HepG2 (cell line): ENCODE data around the gene FNBP1L. TPM values are rescaled to one million over a fixed set of nuclear protein-coding genes. Genes with fewer than 3 reads are reported as not detected.

Experiments
- ATAD3A ChIP-seq: sonication (generic); formaldehyde crosslinking; IDR thresholded peaks from 2 replicates; pipeline ENCODE4 v1.4.0; 2020; ENCODE audit warnings: missing genetic modification reagents
- EP300 ChIP-seq, 3 experiments: sonication (generic) in 1 of 3; formaldehyde crosslinking in 1 of 3; IDR thresholded peaks; 2 replicates each; pipeline versions ENCODE4 v1.5.1 to v1.6.1; 2011 to 2020; ENCODE audit warnings: low read depth in 2 of 3, low read length in 2 of 3, borderline replicate concordance in 1 of 3, improper control_type of control experiment in 1 of 3, mild to moderate bottlenecking in 1 of 3, missing genetic modification reagents in 1 of 3, moderate library complexity in 1 of 3
- ERF ChIP-seq: IDR thresholded peaks from 2 replicates; pipeline ENCODE4 v1.6.1; 2018; ENCODE audit warnings: missing biosample characterization, missing genetic modification reagents
- FOXO1 ChIP-seq: sonication (generic); formaldehyde crosslinking; IDR thresholded peaks from 2 replicates; pipeline ENCODE4 v1.4.0; 2020; ENCODE audit warnings: missing genetic modification reagents
- FOXP1 ChIP-seq, 2 experiments: fragments of 450-650 bp in 1 of 2; IDR thresholded peaks; 2 replicates each; pipeline ENCODE4 v1.6.1; 2017 to 2018; ENCODE audit warnings: antibody characterized with exemption in 1 of 2
- GATAD2A ChIP-seq: IDR thresholded peaks from 2 replicates; pipeline ENCODE4 v1.6.1; 2016
- GFI1 ChIP-seq: sonication (generic); formaldehyde crosslinking; IDR thresholded peaks from 2 replicates; pipeline ENCODE4 v1.5.0; 2020; ENCODE audit warnings: missing genetic modification reagents, mild to moderate bottlenecking, borderline replicate concordance
- MAFF ChIP-seq: IDR thresholded peaks from 2 replicates; pipeline ENCODE4 v1.6.1; 2011; ENCODE audit warnings: low read depth, low read length, improper control_type of control experiment
- MIER2 ChIP-seq: IDR thresholded peaks from 2 replicates; pipeline ENCODE4 v1.6.1; 2016; ENCODE audit warnings: missing biosample characterization, missing genetic modification reagents
- MIER3 ChIP-seq: IDR thresholded peaks from 2 replicates; pipeline ENCODE4 v1.6.1; 2016; ENCODE audit warnings: missing compliant biosample characterization, borderline replicate concordance
- MXD3 ChIP-seq: IDR thresholded peaks from 2 replicates; pipeline ENCODE4 v1.6.1; 2016; ENCODE audit warnings: mild to moderate bottlenecking, missing biosample characterization, missing genetic modification reagents
- PAWR ChIP-seq: sonication (generic); formaldehyde crosslinking; IDR thresholded peaks from 2 replicates; pipeline ENCODE4 v1.4.0; 2020; ENCODE audit warnings: missing genetic modification reagents, mild to moderate bottlenecking, borderline replicate concordance
- SIN3B ChIP-seq: fragments of 150-350 bp; IDR thresholded peaks from 2 replicates; pipeline ENCODE4 v1.6.1; 2014; ENCODE audit warnings: low read length
- SOX5 ChIP-seq: IDR thresholded peaks from 2 replicates; pipeline ENCODE4 v1.6.1; 2016; ENCODE audit warnings: borderline replicate concordance
- ZNF180 ChIP-seq: sonication (generic); formaldehyde crosslinking; IDR thresholded peaks from 2 replicates; pipeline ENCODE4 v1.4.0; 2020; ENCODE audit warnings: low read depth, missing genetic modification reagents, borderline replicate concordance
- ZNF263 ChIP-seq: sonication (generic); formaldehyde crosslinking; IDR thresholded peaks from 2 replicates; pipeline ENCODE4 v1.4.0; 2020; ENCODE audit warnings: missing genetic modification reagents
- ZNF292 ChIP-seq: sonication (generic); formaldehyde crosslinking; IDR thresholded peaks from 2 replicates; pipeline ENCODE4 v1.8.1; 2022; ENCODE audit warnings: mild to moderate bottlenecking, low read depth, missing genetic modification reagents, borderline replicate concordance
- ZNF343 ChIP-seq: sonication (generic); formaldehyde crosslinking; IDR thresholded peaks from 2 replicates; pipeline ENCODE4 v1.4.0; 2020; ENCODE audit warnings: mild to moderate bottlenecking, missing genetic modification reagents
- ZSCAN20 ChIP-seq: sonication (generic); formaldehyde crosslinking; IDR thresholded peaks from 2 replicates; pipeline ENCODE4 v1.4.0; 2020; ENCODE audit warnings: missing genetic modification reagents, mild to moderate bottlenecking, borderline replicate concordance
- polyA plus RNA-seq, 8 experiments: library from polyadenylated mRNA; depleted of rRNA in 3 of 8; stranded (reverse) in 7 of 8; unstranded in 1 of 8; fragments of >200 nt; fragmentation: Illumina TruSeq in 4 of 8; extraction: Trizol in 4 of 8; gene quantifications; 2 replicates each; pipeline versions ENCODE4 v1.2.1 to v1.2.3, GENCODE V29; 2011 to 2016; ENCODE audit warnings: low read depth in 4 of 8, missing spikeins in 1 of 8, mixed read lengths in 1 of 8; ENCODE audit not compliant: insufficient read depth in 1 of 8
- total RNA-seq, 5 experiments: library from RNA; depleted of rRNA; stranded (reverse); fragments of >200 nt; fragmentation: Illumina TruSeq; extraction: Trizol; gene quantifications; 2 replicates each; pipeline ENCODE4 v1.2.3, GENCODE V29; 2016; ENCODE audit warnings: low read depth in 1 of 5
- TF ChIP-seq, protein P1 (sequence below): sonication (generic); formaldehyde crosslinking; IDR thresholded peaks from 2 replicates; pipeline ENCODE4 v1.5.1; 2020; ENCODE audit warnings: missing genetic modification reagents, mild to moderate bottlenecking, borderline replicate concordance
- TF ChIP-seq, protein P2 (sequence below), 2 experiments: sonication (generic) in 1 of 2; formaldehyde crosslinking in 1 of 2; IDR thresholded peaks; 2 replicates each; pipeline versions ENCODE4 v1.4.0 to v1.6.1; 2018 to 2020; ENCODE audit warnings: missing genetic modification reagents in 2 of 2, borderline replicate concordance in 1 of 2, low read depth in 1 of 2, mild to moderate bottlenecking in 1 of 2, missing biosample characterization in 1 of 2
- TF ChIP-seq, protein P3 (sequence below): sonication (generic); formaldehyde crosslinking; conservative IDR thresholded peaks from 2 replicates; pipeline ENCODE4 v1.4.0; 2020; ENCODE audit warnings: mild to moderate bottlenecking, missing genetic modification reagents, moderate library complexity
- TF ChIP-seq, protein P4 (sequence below): IDR thresholded peaks from 2 replicates; pipeline ENCODE4 v1.6.1; 2018; ENCODE audit warnings: missing genetic modification reagents, mild to moderate bottlenecking, missing compliant biosample characterization

The FNBP1L gene
- total and polyA plus RNA-seq, 2 of the 13 experiments (the other 11 are each of a cell fraction or from before 2014, with no cell fraction given) = 24.1 to 27.1 TPM

- no peak for TF ChIP-seq MXD3 (CRISPR knock-in tag)
- TF ChIP-seq GATAD2A (CRISPR knock-in tag) = peak; percentile 58; the same call in 1 of the 2 replicates
- no peak for TF ChIP-seq SOX5 (CRISPR knock-in tag)
- TF ChIP-seq, protein P1, sequence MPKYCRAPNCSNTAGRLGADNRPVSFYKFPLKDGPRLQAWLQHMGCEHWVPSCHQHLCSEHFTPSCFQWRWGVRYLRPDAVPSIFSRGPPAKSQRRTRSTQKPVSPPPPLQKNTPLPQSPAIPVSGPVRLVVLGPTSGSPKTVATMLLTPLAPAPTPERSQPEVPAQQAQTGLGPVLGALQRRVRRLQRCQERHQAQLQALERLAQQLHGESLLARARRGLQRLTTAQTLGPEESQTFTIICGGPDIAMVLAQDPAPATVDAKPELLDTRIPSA = no peak
- TF ChIP-seq FOXP1 (IDR thresholded peaks at IDR 0.05) = no peak
- peak; percentile 52 for TF ChIP-seq FOXP1 (CRISPR knock-in tag; IDR thresholded peaks at IDR 0.05)
- 0 out of 2 replicates have a peak, but pooled peaks have one; percentile 12 for TF ChIP-seq ERF
- TF ChIP-seq, protein P2, sequence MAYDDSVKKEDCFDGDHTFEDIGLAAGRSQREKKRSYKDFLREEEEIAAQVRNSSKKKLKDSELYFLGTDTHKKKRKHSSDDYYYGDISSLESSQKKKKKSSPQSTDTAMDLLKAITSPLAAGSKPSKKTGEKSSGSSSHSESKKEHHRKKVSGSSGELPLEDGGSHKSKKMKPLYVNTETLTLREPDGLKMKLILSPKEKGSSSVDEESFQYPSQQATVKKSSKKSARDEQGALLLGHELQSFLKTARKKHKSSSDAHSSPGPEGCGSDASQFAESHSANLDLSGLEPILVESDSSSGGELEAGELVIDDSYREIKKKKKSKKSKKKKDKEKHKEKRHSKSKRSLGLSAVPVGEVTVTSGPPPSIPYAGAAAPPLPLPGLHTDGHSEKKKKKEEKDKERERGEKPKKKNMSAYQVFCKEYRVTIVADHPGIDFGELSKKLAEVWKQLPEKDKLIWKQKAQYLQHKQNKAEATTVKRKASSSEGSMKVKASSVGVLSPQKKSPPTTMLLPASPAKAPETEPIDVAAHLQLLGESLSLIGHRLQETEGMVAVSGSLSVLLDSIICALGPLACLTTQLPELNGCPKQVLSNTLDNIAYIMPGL (CRISPR knock-in tag; IDR thresholded peaks at IDR 0.05; ENCODE audit: borderline replicate concordance in 1 of 2, low read depth in 1 of 2) = 0 out of 4 replicates have a peak, but pooled peaks of 1 of the 2 experiments have one; percentile 31
- TF ChIP-seq, protein P3, sequence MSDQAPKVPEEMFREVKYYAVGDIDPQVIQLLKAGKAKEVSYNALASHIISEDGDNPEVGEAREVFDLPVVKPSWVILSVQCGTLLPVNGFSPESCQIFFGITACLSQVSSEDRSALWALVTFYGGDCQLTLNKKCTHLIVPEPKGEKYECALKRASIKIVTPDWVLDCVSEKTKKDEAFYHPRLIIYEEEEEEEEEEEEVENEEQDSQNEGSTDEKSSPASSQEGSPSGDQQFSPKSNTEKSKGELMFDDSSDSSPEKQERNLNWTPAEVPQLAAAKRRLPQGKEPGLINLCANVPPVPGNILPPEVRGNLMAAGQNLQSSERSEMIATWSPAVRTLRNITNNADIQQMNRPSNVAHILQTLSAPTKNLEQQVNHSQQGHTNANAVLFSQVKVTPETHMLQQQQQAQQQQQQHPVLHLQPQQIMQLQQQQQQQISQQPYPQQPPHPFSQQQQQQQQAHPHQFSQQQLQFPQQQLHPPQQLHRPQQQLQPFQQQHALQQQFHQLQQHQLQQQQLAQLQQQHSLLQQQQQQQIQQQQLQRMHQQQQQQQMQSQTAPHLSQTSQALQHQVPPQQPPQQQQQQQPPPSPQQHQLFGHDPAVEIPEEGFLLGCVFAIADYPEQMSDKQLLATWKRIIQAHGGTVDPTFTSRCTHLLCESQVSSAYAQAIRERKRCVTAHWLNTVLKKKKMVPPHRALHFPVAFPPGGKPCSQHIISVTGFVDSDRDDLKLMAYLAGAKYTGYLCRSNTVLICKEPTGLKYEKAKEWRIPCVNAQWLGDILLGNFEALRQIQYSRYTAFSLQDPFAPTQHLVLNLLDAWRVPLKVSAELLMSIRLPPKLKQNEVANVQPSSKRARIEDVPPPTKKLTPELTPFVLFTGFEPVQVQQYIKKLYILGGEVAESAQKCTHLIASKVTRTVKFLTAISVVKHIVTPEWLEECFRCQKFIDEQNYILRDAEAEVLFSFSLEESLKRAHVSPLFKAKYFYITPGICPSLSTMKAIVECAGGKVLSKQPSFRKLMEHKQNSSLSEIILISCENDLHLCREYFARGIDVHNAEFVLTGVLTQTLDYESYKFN (CRISPR knock-in tag) = 0 out of 2 replicates have a peak, but pooled peaks have one; percentile 28
- TF ChIP-seq ATAD3A (CRISPR knock-in tag) = no peak
- no peak for TF ChIP-seq EP300 (IDR thresholded peaks at IDR 0.05; ENCODE audit: low read depth in 2 of 2, low read length in 2 of 2)
- no peak for TF ChIP-seq EP300 (CRISPR knock-in tag; IDR thresholded peaks at IDR 0.05; ENCODE audit: borderline replicate concordance)
- TF ChIP-seq ZNF180 (CRISPR knock-in tag) = no peak
- no peak for TF ChIP-seq GFI1
- no peak for TF ChIP-seq ZNF292 (CRISPR knock-in tag)
- TF ChIP-seq SIN3B = no peak
- TF ChIP-seq MIER2 (CRISPR knock-in tag) = no peak
- TF ChIP-seq PAWR (CRISPR knock-in tag) = no peak
- peak; percentile 15; the same call in 1 of the 2 replicates for TF ChIP-seq FOXO1 (CRISPR knock-in tag)
- TF ChIP-seq ZNF263 (CRISPR knock-in tag) = peak; percentile 60; the same call in 1 of the 2 replicates
- TF ChIP-seq MIER3 (CRISPR knock-in tag) = no peak
- 0 out of 2 replicates have a peak, but pooled peaks have one; percentile 2 for TF ChIP-seq MAFF
- TF ChIP-seq ZNF343 (CRISPR knock-in tag) = no peak
- no peak for TF ChIP-seq ZSCAN20 (CRISPR knock-in tag)
- TF ChIP-seq, protein P4, sequence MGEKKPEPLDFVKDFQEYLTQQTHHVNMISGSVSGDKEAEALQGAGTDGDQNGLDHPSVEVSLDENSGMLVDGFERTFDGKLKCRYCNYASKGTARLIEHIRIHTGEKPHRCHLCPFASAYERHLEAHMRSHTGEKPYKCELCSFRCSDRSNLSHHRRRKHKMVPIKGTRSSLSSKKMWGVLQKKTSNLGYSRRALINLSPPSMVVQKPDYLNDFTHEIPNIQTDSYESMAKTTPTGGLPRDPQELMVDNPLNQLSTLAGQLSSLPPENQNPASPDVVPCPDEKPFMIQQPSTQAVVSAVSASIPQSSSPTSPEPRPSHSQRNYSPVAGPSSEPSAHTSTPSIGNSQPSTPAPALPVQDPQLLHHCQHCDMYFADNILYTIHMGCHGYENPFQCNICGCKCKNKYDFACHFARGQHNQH (CRISPR knock-in tag) = peak; percentile 18; the same call in 1 of the 2 replicates
Observed at GRCh38 chr1:93579891-93580290, 132.0 kb downstream of the FNBP1L start (continued).
